Tibial nerve (tissue), 3 donors: ENCODE data around the gene SPTBN5.
A peak's percentile ranks its signal among the peaks of the same experiment; 100 is the strongest.

Source experiments
- CTCF ChIP-seq, 5 experiments: fragments of 200-600 bp in 3 of 5; fragments of 450-650 bp in 2 of 5; sonication (generic) in 3 of 5; IDR thresholded peaks; one replicate each; pipeline ENCODE4 v1.5.1; 2016 to 2019; ENCODE audit warnings: antibody characterized with exemption in 5 of 5, mild to moderate bottlenecking in 3 of 5, moderate library complexity in 2 of 5
- POLR2A ChIP-seq, 2 donors: fragments of 450-650 bp; IDR thresholded peaks; one replicate each; pipeline ENCODE4 v1.6.1; 2017; ENCODE audit warnings: antibody characterized with exemption in 2 of 2, mild to moderate bottlenecking in 2 of 2, moderate library complexity in 2 of 2

DNA sequence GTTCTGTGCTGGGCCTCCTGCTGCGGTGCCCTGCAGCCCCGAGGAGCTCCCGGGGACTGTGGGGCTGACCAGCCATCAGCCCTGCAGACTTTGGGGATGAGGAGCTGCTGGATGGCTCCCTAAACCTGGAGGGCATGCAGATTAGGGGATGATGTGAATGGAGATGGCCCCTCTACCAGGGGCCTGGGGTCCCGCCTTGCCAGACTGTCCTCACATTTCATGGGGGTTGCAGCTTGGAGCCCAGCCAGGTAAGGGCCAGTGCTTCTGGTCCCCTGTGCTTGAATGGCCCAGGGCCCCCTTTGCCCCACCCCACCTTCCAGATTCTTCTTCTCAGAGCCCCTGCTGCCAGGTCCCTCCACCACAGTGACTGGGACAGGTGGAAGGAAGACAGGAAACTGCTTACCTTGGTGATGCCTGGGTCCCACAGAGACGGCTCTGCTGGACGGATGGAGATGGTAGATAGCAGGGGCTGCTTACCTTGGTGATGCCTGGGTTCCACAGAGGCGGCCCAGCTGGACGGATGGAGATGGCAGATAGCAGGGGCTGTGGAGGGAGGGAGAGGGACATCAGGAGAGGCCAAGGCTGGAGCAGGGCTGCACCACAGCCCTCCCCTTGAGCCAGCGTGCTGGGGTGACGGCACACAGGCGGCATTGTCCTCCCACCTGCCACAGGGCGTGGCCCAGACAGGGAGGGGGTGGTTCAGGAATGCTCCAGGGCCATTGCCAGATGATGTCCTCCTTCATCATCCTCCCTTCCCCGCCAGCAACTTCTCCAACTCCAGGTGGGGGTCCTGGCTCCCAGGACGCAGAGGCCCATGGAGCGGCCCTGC lies at the start of gene SPTBN5:
- TF ChIP-seq CTCF (IDR thresholded peaks at IDR 0.05) (no peak), POLR2A (IDR thresholded peaks at IDR 0.05) (peak in 1 of 2 donors; percentile 42)
